ENCODE results near the gene PRAC1.
"Not testable (repeated sequence)": the region's sequence is repeated elsewhere in the genome, so short reads cannot be mapped to it uniquely, and the experiment has no call there.

Gene PRAC1

GRCh38 chr17:48725288-48726064 lies 3.2 kb upstream of the PRAC1 start:
- no peak for ATAC-seq

GRCh38 chr17:48725004-48725287 lies 2.6 kb upstream of the PRAC1 start:
- ATAC-seq, result no peak

DNA sequence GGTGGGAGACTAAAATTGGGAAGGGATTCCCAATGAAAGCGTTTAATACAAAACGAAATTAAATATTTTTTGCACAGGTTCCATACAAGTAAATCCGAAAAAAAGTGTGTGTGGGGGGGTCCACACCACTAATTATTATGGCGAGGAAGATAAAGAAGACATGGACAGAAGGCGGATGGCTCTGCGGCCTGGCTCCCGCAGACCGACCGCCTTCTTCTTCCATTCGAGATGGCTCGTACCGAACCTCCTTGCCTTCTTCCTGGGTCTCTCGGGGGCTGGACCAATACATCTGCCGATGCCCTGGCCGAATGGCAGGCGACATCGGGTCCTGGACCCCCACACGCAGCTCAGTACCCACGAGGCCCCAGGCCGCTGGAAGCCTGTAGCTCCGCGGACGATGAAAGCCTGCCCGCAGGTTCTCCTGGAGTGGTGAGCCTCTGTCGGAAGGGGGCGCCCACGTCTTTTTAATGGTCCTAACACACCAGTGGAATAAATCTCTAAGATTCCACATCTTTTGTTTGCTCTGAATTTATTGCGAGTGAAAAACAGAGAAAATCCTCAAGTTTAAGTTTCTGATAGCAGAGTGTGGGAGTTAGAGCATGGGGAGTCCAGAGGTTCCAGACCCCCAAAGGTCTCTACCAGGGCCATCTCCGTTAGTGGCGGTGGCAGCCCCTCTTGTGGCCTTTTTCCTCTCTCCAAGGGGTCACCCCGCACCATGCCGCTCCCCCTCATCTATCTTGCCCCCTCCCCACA lies 2.1 kb upstream of the PRAC1 start:
- ATAC-seq, result peak; percentile 79 to 85

DNA sequence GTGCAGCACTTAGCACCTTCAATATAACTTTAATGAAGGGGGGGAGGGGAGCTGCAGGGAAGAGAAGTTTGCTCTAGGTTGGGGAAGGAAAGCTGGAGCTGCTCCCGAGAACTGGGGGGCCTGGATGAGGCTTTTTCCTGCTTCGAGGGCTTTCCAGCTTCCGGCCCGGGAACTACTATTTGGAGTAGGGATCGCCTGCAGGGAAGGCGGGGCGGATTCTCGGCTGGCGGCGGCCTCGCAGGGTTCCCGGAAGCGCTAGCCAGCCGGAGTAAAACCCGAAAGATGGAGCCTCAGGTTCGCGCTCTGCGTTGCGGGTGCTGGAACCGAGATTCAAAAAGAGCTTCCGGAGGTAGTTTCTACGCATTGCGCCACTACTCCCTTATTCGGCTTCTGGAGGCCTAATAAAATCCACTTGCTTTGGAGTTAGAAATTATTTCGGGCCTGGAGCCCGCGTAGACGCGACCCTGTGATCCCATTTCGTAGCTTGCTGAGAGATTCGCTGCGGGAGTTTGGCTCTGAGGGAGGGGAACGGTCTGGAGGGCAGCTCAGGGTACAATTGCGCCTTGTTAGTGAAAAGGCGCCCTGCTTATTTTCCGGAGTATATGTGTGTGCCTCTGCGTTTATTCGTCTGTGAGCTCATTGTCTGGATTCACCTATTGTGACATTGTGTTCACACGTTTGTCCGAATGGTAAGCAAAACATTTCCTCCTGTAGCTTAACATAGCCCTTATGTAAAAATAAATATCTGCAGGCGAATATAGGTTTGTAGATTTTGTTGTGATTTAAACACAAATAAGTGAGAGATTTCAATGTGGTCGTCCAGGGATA lies 1.3 kb upstream of the PRAC1 start:
- ATAC-seq, result no peak

GRCh38 chr17:48722915-48723422 lies 651 bp upstream of the PRAC1 start, which contains the start of gene PRAC2:
Gene PRAC2 (plus strand): TSS chr17:48723185. CDS start chr17:48724411, 1,226 bp downstream.
- no peak for ATAC-seq

DNA sequence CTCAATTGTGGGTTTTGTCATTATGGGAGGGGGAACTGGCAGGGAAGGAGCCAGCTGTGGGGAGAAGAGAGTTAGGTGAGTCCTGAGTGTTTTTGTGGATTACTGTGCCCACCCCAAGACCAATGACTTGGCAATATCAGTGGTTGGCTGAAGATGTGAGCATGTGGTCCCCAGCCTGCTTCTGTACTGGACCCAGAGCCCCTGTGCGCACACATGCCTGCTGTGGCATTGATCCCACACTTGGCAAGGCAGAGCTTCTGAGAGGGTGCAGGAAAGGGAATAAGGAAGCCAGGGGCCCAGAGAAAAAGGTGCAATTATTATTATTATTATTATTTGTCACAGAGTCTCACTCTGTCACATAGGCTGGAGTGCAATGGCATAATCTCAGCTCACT lies 1.3 kb downstream of the PRAC1 start:
- ATAC-seq, result no peak

DNA sequence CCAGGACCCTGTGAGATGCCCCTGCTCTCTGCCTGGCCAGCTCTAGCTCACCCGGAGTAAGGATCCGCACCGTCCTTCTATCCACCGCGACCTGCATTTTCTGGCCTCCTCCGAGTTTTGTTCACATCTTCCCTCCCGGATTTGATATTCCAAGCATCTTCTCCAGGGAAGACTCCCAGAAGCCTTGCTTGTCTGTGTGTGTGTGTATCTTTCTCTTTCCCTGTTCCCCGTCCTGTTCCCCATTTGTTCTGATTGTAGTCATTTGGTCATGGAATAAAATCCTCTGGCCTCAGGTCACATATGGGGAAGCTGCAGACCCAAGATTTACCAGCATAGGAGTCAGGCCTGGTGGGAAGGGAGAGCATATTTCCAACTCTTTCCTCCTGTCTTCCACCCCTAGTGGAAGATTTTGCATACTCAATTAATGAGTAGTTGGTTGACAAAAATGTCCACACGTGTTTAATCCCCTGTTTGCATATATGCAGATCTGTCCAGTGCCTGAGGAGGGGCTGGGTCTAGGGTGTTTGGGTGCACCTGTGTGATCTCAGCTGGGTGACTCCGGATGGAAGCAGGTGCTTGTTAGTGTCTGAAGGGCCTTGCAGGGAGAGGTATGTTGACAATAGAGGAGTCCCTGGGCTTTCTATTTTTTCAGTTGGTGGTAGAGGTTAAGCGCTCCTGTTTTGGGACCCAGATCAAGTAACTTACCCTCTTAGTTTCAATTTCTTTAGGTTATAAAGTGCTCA lies 1.9 kb downstream of the PRAC1 start:
- ATAC-seq, result no peak

DNA sequence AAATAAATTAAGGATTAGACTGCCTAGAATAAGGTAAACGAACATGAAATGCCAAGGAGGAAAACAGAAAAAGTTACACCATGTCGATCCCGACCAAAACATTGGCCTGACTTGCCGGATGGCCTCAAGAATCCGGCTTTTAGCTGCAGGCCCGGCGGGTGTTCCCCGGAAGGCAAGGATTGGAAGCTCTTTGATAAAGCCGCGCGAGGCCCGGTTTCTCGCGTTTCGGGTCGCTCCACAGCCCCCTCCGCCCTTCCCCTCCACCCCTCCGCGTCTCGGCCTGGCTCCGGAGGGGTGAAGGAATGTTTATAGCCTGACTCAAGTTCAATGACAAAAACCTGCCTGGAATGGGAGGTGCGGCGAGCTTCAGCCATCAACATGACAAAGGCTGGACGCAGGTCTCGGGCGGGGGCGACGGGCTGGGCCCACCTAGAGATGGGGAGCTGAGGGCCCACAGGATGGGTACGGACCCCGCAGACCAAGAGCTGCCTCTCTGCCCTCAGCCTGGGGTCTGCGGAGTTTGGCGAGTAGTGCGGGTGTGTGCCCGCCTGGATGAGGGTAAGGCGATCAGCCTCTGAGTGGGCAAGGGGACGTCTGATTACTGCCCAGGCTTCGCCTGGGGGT lies 2.6 kb downstream of the PRAC1 start:
- ATAC-seq, result no peak

GRCh38 chr17:48718761-48719641 lies 3.3 kb downstream of the PRAC1 start:
- no peak for ATAC-seq

DNA sequence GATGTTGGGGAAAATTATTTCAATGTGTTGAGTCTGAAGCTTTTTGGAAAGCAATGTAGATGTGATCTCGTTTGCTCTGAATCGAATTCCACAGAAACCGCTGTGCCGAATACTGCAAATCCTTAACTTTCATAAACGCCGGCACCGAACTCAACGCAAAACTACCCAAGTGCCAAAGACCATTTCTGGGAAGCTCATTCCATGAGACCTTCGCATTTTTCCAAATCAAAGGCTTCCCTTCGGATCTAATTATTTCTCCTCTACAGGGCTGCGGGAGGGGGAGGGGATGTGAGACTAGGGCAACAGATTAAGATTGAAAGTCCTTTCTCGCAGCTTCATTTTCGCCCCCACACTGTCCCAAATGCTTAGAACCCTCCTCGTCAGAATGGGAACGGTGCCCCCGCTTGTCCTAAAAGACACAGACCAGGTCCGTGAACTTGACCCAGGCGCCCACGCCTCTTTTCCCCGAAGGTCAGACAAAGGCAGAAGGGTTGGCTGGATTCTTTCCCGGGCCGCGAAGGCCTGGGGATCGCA lies 4.0 kb downstream of the PRAC1 start:
- no peak for ATAC-seq

- no peak for ATAC-seq
Observed at GRCh38 chr17:48717367-48718226, 4.7 kb downstream of the PRAC1 start.

GRCh38 chr17:48716549-48716948 lies 5.8 kb downstream of the PRAC1 start:
- not testable (repeated sequence) for ATAC-seq

DNA sequence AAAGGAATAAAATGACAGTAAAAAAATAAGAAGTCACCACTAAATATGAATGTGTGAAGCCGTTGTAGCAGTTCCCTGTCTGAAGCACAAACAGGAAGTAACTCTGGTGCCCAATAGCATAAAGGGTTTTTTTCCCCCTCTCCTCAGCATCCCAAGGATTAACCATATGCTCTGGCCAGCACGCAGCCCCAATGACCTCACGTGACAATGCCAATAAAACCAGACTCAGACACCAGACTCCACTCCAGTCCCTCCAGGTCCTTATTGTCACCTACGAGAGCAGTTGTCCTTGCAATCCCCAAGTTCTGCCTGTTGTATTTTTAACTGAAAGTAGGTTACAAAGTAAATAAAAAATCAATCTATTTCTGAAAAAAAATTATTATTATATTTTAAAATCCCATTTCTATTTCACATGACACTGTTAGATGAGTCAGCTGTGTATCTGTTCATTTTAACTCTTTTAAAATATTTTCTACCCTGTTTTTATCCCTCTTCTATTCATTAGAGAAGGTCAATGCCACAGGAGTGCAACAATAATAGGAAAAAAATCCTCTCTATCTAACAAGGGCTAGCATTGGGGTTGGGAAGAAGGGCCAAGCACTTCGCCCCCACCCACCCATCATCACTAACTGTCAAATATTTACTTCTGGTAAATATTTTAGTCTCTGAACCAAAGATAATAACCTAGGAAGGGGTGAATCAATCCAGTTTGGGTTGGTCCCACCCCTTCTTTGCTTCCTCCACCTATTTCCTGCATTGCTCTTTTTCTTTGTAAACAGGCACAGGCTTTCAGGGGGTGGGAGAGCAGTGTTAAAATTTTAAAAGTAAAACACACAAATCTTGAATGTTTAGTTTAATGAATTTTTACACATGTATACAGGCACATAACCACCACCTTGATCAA lies 6.6 kb downstream of the PRAC1 start:
- no peak for ATAC-seq

- no peak for ATAC-seq
Observed at GRCh38 chr17:48711128-48711527, 11.2 kb downstream of the PRAC1 start.

DNA sequence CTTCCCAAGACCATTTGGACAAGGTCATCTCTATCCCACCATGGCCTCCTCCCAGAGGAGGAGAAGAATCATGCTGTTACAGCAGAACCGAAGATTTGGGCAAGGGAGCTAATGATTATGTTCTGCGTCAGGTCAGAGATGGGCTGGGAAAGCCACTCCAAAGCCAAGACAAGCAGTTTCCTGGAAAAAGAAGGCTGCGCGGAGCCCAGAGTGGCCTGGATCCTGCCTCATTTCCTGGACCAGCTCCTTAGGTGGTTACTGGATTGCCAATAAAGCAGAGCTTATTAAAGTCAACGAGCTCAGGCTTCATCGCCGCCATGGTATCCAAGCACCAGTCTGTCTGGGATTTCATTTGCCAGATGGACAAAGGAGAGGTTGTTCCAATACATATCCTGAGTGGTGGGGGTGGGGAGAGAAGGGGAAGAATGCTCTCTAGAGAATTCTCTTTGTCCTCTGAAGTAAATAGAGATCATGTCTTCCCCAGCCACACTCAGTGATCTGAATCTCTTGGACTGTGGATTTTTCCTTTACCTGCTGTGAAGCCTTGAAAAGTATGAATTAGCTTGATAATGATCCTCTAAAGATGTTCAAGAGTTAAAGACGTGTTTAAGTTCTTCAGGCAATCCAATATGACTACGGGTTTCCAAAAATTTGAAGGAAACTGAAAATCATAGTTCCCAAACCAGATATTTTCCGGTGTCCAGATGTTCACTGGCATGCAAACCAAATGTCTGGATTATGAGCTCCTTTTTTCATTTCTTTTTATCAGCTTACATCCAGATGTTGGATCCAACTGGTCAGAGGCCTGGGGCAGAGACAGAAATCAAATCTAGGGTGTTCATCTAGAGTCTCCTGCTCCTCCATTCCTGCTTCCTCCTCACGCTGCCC lies 17.7 kb downstream of the PRAC1 start:
- no peak for ATAC-seq

GRCh38 chr17:48701864-48702532 lies 20.3 kb downstream of the PRAC1 start:
- no peak for ATAC-seq

DNA sequence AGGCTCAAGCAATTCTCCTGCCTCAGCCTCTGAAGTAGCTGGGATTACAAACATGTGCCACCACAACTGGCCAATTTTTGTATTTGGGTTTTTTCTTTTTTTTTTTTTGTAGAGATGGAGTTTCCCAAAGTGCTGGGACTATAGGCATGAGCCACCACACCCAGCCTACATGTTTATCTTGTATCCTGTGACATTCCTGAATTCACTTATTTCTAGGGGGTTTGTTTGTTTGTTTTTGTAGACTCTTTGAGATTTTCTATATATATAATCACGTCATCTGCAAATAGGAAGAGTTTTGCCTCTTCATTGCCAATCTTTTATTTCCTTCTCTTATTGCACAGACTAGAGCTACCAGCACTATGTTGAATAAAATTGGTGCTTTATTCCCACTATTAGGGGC lies 29.1 kb downstream of the PRAC1 start:
- no peak for ATAC-seq
